Stimulated activated CD4-positive, alpha-beta T cell treated with anti-CD3 and anti-CD28 coated beads, Interleukin-4, amount 100 ng/mL, for 48 hours (primary cell): ENCODE data around the gene AKR1C2.
"Not testable (repeated sequence)": the region's sequence is repeated elsewhere in the genome, so short reads cannot be mapped to it uniquely, and the experiment has no call there.

Experiments used
- DNase-seq, 2 donors: peaks; one replicate each; pipeline ENCODE4 v3.0.0-alpha.2; 2020; ENCODE audit warnings: low read depth in 2 of 2

Gene AKR1C2

GRCh38 chr10:5003127-5004029, at the start of gene AKR1C2:
Gene AKR1C2 (minus strand): TSS chr10:5003857. CDS start chr10:5003835, 22 bp downstream.
- DNase-seq = not testable (repeated sequence)

- DNase-seq = not testable (repeated sequence)
Measured at GRCh38 chr10:5052951-5053500, 49.4 kb upstream of the AKR1C2 start.

GRCh38 chr10:5047912-5048628, 44.4 kb upstream of the AKR1C2 start:
- no peak for DNase-seq

- DNase-seq = not testable (repeated sequence)
Measured at GRCh38 chr10:5047055-5047454, 43.4 kb upstream of the AKR1C2 start.

- DNase-seq = no peak
Measured at GRCh38 chr10:5046410-5046809, 42.8 kb upstream of the AKR1C2 start.

DNA sequence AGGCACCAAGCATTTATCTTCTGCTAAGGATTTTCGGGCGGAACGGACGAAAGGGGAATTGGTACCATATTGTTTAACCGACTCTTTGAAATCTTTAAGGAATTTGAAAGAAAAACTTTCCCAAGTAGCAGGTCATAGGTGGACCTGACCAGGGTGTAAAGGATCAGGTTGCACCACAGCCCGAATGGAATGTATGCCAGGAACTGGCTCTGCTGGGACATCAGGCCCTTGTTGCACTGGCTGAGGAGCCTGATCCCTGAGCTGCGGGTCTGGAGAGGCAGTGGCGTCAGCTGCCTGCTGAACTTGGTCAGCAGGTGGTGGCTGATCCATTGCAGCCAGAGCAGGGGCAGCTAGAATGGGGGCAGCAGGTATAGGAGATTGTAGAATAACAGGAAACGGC, 41.4 kb upstream of the AKR1C2 start:
- no peak for DNase-seq

GRCh38 chr10:5043716-5044115, 40.1 kb upstream of the AKR1C2 start:
- no peak for DNase-seq

DNA sequence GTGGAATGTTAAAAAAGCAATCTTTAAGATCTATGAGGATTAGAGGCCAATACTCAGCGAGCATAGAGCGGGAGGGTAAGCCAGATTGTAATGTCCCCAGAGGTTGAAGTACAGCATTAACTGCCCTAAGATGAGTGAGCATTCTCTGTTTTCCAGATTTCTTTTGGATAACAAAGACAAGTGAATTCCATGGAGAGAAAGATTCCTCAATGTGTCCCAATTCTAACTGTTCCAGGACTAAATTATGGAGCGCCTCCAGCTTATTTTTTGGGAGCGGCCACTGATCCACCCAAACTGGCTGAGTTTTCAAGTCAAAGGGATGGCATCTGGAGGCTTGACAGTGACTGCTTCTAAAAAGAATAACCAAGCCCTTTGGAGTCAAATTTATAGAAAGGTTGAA, 39.3 kb upstream of the AKR1C2 start:
- DNase-seq = no peak

DNA sequence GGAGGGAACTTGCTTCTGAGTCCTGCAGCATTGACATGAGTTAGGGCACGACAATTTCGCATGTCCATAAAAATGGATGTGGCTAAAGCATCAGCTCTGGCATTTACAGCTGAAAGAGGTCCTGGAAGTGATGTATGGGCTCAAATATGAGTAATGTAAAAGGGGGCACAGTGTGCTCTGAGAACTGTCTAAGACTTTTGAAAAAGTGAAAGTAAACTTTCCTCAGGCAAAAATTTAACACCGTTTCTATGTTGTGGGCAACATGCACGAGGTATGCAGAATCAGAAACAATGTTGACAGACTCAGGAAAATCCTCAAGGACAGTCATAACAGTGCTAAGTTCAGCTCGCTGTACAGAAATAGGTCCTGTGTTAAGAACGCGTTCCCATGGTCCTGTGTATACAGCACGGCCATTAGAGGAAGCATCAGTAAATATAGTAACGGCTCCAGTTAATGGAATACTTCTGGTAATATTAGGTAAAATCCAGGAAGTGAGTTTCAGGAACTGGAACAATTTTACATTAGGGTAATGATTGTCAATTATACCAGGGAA, 37.9 kb upstream of the AKR1C2 start:
- DNase-seq = no peak

DNA sequence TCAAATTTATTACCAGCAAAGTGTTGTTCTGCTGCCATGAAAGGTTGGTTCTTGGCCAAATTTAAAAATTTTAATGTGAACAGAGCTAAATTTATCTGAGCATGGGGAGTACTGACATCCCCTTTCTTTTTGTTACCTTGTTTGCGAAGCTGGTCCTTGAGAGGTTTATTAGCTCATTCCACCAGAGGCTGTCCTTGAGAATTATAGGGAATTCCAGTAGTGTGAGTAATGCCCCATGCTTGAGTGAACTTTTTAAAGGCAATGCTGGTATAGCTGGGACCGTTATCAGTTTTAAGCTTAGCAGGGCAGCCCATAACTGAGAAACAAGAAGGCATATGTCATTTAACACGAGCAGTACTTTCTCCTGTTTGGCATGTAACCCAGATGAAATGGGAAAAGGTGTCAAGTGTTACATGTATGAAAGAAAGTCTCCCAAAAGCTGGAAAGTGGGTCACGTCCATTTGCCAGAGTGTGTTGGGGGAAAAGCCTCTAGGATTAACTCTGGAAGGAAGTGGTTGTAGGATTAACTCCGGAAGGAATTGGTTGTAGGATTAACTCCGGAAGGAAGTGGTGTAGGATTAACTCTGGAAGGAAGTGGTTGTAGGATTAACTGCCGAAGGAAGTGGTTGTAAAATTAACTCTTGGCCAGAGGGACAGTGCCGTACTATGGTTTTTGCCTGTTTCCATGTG, 37.3 kb upstream of the AKR1C2 start:
- no peak for DNase-seq

DNA sequence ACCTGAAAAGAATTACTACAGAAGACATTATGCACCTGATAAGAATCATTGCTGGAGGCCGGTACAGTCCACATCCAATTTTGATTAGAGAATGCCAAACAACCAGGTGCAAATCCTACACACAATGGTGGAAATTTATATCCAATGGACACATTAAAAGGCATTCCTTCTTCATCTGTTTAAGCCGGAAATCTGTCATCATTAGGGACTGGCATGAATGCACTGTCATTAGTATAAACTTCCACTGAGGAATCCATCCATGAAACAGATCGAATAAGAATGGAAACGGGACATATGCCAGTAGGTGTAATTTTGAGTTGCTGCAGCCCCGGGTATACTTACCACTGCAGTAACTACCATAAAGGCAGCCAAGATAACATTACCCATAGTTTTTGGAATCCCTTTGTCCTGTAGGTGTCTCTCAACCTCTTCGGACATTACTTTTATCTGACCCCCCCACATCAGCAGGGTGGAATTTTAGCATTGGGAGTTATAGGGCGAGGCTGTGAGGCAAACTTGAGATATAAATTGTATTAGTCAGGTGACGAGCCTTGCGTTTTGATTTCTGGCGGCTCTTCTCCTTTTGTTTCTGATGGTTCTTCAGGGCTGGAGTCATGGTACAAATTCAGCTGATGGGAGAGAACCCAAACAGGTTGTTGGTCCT, 36.5 kb upstream of the AKR1C2 start:
- DNase-seq = no peak

DNA sequence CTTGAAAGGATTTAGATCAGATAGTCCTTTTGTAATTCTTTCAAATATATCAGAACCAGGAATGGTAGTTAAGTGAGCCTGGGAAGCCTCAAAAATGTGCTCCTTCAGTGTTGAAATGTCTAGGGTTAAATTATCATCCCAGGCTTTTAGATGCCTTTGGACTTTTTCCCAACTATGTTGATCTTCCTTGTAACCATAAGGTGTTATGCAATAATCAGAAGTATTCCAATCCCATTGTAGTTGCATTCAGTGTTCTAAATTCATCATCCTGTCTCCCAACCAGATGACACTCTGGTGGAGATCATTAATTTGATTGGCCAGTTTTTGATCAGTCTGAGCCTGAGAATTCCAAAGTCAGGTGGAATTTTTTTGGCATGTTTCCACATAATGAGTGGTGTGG, 35.1 kb upstream of the AKR1C2 start:
- DNase-seq = no peak

DNA sequence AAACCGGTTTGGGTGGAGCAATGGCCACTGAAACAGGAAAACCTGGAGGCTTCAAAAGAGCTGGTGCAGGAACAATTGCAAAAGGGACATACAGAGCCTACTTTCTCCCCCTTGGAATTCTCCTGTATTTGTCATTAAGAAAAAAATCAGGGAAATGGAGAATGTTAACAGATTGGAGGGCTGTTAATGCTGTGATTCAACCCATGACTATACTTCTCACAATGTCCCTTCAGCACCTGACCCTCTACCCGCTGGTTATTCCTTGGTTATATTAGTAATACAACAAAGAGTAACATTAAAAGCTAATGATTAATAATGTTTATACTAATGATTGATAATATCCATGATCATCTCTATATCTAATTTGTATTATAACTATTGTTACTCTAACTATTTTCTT, 34.4 kb upstream of the AKR1C2 start:
- DNase-seq = no peak

DNA sequence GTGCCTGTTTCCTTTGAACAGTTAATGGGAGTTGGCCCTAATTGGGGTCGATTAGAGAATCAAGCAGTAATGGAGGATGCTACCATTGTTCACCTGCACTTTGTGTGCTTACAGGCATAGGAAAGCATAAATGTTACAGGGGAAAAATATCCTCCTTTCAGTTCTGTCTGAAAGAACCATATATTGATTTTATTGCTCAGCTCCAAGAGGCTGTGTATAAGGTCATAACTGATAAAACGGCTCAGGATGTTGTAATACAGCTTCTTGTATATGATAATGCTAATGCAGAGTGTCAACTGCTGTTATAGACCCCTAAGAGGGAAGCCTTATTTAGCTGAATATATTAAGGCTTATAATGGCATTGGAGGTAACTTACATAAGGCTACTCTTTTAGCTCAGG, 32.9 kb upstream of the AKR1C2 start:
- DNase-seq = no peak

GRCh38 chr10:5035356-5035755, 31.7 kb upstream of the AKR1C2 start:
- DNase-seq = no peak

DNA sequence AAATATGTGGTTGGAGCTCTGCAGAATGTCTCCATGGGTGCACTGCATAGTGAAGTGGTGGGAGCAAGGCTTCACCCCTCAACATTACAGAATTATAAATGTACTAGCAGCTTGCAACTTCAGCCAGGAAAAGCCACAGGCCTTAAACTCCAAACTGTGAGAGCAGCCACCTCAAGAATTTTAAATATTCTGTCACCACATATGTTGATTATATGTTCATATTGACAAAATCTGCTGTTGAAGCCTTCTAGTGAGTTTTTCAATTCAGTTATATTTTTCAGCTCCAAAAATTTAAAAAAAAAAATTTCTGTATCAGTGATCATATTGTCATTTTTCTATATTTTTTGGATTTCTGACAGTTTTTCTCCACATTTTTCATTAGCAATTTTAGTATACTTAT, 30.9 kb upstream of the AKR1C2 start:
- DNase-seq = no peak

DNA sequence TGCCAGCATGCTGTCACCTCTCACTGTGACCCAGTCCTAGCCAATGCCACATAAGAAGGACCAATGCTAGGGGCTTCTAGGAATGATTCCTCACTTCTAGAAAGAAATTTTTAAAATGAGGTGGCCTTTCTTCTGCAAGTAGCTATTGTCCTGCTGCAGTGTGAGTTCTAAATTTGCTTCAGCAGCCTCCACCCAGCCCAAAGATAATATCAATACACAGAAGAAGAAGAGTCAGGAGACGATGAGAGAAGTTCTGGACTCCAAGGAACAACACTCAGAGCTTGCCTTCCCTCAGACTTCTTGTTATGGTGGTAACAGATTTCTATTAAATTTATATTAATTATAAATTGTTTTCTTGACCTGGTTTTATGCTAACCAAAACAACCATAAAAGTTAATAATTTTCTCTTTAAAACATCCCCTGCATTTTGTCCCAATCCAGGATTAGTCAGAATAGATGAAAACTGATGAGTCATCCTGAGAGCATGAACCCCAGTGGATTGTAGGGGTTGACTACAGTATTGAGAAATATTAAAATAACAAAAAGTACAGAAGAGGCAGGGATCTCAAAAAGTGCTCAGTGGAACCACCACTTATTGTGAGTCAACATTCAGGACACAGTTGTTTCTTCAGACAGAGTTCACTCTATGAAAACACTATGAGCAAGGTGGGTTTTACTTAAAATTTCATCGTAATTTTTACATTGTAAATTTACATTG, 29.6 kb upstream of the AKR1C2 start:
- DNase-seq = no peak

- DNase-seq = not testable (repeated sequence)
Measured at GRCh38 chr10:5032444-5032843, 28.8 kb upstream of the AKR1C2 start.

- not testable (repeated sequence) for DNase-seq
Measured at GRCh38 chr10:5031588-5031987, 27.9 kb upstream of the AKR1C2 start.

DNA sequence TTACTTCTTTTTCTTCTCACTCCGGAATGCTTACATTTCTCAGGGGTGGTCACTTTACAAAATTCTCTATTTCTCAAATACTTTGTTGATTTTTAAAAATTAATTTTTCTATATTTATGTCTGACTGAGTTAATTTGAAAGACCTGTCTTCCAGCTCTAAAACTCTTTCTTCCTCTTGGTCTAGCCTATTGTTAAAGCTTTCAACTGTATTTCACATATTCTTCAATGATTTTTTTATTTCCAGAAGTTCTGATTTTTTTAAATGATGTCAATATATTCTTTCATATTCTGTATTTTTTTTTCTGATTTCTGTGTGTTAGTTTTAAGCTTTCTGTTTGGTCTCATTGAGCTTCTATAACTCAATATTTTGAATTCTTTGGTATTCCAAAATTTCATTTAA, 27.3 kb upstream of the AKR1C2 start:
- DNase-seq = no peak

GRCh38 chr10:5025461-5025881, 21.8 kb upstream of the AKR1C2 start:
- not testable (repeated sequence) for DNase-seq
